ENCODE results near the gene CC2D2A.
"Not testable (repeated sequence)": the region's sequence is repeated elsewhere in the genome, so short reads cannot be mapped to it uniquely, and the experiment has no call there.

The CC2D2A gene

GRCh38 chr4:15516494-15516893, 46.8 kb downstream of the CC2D2A start:
- no peak for DNase-seq (ENCODE audit: low read depth in 2 of 2)

- DNase-seq (ENCODE audit: low read depth in 2 of 2): not testable (repeated sequence)
Observed at GRCh38 chr4:15517681-15518080, 48.0 kb downstream of the CC2D2A start.

DNA sequence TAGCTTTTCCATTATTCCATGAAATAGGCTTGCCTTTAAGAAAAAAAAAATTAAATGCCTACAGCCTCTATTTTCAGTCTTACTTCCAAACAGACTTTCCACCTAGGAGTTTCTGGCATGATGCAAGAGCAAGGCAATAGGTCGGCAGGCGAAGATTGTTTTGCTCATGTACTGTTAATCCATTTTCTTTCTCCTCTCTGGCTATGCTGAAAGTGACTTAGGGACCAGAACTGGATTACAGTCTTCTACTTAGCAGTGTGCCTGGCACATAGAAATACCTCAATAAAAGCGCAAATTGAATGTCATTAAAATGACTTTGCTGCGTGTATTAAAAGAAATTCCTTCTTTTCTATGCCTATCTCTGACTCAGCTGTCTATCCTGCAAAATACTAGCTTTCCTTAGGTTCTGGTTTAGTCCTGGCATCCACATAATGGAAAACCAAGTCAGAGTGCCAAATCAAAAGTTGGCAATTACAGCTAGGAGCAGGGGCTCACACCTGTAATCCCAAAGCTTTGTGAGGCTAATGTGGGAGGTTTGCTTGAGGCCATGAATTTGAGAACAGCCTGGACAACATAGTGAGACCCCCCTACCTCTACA, 51.9 kb downstream of the CC2D2A start:
- no peak for DNase-seq (ENCODE audit: low read depth in 2 of 2)

DNA sequence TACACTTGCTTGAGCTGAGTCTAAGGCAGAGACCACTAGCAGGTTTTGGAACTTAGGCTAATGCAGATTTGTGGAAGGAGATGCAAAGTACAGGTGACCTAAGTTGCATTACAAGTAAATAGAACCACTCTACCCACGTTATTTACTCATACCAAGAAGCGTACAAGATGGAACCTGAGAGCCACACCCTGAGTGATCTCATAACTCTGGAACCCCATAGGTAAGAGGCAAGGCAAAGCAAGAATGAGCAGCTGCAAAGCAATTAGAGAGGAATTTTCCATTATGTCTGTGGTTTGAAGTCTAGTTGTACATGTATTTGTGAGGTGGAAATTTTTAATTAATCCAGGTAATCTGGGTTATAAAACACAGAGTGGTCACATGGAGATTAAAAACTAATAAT, 55.4 kb downstream of the CC2D2A start:
- DNase-seq (ENCODE audit: low read depth in 2 of 2): no peak

DNA sequence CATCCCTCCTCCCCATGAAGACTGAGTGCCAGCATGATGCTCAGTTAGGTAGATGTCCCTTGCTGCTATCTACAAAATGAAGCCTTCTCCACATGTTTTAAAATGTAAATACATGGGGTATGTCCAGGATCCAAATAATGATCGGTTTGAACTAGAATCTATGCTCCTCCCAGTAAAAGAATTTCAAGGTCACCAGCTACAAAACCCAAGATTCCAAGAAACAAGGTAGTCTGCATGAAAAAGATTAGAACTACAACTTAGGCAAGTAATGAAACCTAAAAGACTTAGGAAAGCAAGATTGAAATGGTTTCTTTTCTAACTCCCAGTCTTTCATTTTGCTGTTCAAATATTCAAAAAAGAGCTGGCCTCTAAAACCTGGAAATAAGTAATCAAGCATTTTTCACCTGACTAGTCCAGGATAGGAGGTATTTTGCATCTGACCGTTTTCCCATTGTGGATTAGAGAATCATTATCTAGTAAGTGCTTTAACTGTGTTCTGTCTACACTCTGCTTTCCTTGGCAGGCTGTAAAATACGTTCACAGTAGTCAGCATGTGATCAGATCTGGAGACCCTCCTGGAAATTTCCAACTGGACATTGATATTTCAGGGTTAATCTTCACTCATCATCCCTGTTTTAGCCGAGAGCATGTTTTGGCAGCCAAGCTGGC, 57.4 kb downstream of the CC2D2A start:
- DNase-seq (ENCODE audit: low read depth in 2 of 2): no peak

GRCh38 chr4:15531792-15532191, 62.1 kb downstream of the CC2D2A start:
- DNase-seq (ENCODE audit: low read depth in 2 of 2): no peak

- DNase-seq (ENCODE audit: low read depth in 2 of 2): no peak
Observed at GRCh38 chr4:15533817-15534216, 64.1 kb downstream of the CC2D2A start.

DNA sequence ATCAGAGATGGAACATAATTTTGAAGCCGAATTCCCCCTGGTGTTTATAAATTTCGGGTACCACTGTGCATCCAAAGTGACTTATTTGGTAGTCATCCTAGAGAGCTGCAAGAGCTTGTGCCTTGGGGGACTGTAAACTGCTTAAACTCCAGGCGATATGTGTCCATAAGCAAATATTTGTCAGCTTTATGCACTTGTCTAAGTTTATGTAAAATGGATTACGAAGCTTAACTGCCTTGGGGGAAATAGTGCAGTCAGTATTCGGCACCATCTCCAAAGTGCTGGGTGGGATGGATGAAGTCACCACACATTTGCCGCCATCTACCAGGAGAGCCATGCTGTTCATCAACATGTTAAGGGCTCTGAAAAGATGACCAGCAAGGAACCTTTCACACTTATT, 65.9 kb downstream of the CC2D2A start:
- no peak for DNase-seq (ENCODE audit: low read depth in 2 of 2)

GRCh38 chr4:15536552-15537499, 67.1 kb downstream of the CC2D2A start:
- DNase-seq (ENCODE audit: low read depth in 2 of 2): no peak

- DNase-seq (ENCODE audit: low read depth in 2 of 2): no peak
Observed at GRCh38 chr4:15541941-15542340, 72.3 kb downstream of the CC2D2A start.

DNA sequence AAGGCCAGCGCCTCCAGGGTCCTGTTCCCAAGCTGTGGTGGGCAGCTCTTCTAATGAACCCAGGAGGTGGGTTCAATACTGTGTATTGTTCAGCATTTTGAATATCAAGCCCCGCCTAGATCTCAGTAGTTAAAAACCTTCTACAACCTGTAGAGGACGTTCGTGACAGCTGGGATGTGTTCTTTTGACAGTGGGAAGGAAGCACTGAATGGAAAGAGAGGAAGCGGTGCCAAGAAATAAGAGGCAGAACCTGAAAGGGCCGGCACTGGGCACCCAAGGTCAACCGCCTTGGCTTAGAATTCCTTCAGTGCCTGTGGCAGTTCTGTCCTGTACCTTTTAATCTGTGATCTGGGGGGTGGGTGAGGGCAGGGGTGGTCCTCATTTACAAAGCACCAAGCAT, 73.1 kb downstream of the CC2D2A start:
- no peak for DNase-seq (ENCODE audit: low read depth in 2 of 2)

DNA sequence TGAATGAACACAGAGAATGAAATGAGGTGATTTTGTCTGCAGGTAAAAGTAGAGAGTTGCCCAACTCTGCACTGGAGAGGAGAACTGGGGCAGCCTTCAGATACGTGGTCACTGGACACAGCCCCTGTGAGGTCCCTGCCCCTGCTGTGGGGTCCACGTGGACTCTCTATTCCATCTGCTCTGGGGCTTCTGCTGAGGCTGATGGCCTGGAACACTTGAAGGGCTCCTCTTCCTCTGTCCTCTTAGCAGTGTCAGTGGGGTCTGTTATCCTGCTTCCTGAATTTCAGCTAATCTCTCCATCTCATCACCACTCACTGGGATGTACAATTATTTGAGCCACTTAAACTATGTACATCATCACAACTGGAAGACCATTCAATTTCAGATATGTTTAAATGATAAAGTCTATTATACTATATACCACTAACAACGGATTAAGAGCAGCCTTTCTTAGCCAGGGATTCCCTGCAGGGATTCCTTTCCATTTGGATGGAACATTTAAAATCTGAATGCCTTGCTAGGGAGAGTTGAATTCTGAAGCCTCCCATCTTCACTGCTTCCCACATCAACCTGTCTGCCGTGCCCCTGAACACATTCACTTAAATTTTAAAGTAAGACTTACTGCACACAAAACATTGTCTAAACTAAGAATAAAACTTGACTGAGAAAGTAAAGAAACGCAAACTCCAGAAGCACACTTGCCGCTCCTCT, 74.0 kb downstream of the CC2D2A start:
- no peak for DNase-seq (ENCODE audit: low read depth in 2 of 2)

DNA sequence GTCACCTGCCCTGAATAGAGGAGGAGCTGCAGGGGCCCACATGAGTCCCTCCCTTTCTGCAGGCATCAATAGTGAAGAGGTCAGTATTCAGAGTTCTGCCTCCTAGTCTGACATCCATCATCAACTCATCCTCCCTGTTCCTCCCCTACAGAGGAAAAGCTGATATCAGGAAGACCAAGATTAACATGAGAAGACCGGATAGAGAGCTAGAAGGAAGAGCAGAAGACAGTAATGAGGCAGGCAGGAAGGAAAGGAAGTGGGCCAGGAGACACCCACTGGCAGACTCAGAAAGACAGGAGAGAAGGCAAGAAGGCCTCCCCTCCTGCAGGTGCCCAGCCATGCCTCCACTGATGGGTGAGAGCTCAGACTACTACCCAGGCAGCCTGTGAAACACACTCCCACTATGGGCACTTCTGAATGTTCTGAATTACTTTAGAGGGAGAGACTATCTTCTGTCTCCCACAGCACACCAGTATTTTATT, 74.6 kb downstream of the CC2D2A start:
- DNase-seq (ENCODE audit: low read depth in 2 of 2): no peak

DNA sequence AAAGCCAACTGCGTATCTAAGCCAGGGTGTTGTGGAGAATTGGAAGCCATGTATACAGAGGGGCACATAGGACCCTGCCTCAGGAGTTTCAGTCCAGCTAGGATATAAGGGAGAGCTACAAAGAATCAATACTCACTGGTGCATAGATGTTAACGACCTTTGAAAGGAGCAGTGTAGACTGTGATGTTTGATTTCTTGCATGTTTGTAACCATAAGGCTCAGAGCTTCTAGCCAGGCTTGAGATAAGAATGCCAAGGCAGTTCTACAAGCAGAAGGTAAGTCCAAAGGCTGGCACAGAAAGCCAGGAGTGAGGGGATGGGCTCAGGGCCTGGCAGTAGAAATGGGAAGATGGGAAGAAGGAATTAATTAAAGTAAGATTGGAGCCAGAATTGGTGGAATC, 75.7 kb downstream of the CC2D2A start:
- no peak for DNase-seq (ENCODE audit: low read depth in 2 of 2)

DNA sequence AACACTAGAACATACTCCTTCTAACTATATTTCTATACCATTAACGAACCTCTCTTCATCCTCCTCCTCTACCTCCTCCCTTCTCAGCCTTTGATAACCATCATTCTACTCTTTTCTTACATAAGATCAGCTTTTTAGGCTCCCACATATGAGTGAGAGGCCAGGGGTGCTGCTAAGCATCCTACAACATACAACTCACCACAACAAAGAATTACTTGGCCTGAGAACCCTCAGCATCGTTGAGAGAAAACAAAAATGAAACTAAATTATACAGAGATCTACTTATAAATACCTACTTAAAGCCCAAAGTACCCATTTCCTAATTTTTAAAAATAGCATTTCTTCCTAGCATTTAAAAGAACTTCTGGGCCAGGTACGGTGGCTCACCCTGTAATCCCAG, 77.7 kb downstream of the CC2D2A start:
- no peak for DNase-seq (ENCODE audit: low read depth in 2 of 2)

DNA sequence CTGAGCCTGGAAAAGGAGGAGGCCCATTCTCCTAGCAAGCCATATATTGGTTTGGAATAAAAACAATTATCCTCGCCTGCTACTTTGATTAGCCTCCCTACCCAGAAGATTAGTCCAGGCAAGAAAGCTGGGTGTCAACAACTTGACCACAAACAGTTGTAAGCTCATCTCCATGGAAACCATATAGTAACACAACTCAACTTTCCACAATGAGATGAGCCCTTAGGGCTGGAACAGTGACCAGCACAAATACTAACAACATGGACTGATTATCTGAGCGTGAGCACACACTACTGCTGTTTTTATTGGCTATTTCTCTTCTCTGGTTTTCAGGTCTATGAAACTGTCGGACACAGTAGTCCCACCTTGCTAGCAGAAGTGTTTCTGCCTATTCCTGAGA, 80.8 kb downstream of the CC2D2A start:
- DNase-seq (ENCODE audit: low read depth in 2 of 2): no peak

DNA sequence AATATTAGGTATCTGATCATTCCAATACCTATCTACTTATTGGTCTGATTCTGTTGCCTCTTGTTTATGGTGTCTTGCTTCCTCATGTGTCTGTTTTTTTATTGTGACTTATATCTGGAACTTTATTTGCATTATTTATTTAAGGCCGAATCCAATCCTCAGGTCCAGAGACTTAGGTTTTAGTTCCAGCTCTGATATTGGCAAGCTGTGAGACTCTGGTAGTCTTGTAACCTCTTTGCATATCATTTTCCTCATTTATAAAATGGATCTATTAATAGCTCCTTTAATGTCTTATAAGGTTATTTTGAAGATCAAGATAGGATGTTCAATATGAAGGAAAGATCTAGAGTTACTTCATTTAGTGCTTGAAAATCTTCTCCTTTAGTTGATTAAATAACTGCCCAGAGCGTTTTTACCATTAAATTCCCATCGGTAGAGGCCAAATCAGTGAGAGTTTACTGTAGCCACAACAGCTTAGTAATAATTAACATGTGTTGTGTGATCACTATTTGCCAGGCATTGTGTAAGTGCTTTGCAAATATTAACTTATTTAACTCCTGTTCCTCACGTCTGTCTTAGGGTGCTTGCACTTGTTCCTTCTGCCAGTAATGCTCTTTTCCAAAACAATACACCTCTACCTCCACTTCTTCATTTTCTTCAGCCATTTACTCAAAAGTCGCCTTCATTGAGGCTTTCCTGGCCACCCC, 82.2 kb downstream of the CC2D2A start:
- DNase-seq (ENCODE audit: low read depth in 2 of 2): no peak

DNA sequence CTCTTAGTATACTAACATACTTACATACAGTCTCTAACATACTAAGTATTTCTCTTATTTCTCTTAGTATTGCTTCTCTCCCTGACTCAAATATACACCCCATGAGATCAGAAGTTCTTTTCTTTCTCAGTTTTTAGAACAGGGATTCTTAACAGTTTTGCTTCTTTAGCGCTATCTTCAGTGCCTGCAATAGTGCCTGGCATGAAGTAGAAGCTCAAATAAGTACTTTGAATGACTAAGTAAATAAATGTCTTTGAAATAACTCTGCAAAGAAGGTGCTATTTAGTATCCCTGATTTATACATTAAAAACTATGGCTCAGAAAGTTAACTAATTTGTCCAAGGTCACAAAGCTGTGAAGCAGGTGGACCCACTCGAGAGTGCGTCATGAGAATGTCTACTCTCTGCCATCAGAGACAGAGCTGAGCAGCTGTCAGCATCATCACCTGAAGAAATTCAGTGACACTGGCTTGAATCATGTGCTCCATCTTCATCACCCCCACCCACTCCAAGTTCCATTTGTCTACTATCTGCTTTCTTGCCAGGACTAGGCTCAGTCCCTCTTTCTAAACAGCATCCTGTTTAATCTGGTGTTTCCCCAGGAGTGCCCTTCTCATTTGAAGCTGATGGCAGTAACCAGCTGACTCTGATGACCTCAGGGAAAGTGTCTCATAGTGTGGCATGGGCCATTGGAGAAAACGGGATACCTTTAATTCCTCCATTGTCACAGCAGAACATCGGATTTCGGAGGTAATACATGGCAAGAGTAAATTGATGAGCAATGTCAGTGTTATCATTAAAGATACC, 83.1 kb downstream of the CC2D2A start:
- DNase-seq (ENCODE audit: low read depth in 2 of 2): no peak

- DNase-seq (ENCODE audit: low read depth in 2 of 2): no peak
Observed at GRCh38 chr4:15556511-15557092, 86.9 kb downstream of the CC2D2A start.

Data from stimulated activated CD8-positive, alpha-beta memory T cell treated with anti-CD3 and anti-CD28 coated beads, Interleukin-2, amount 100 ng/mL, for 1 hour (primary cell).